CD14-positive monocyte (primary cell): Measurements from ENCODE around the gene ADGRL3. TPM values are rescaled to one million over a fixed set of nuclear protein-coding genes. Genes with fewer than 3 reads are reported as not detected.

Experiments
- DNase-seq, 3 donors: peaks; one replicate each; pipeline ENCODE4 v3.0.0-alpha.2; 2011 to 2022
- H2AFZ ChIP-seq: 2 replicates; pipeline ENCODE4 v1.6.0; 2012; ENCODE audit warnings: mild to moderate bottlenecking, low read depth, low read length, inconsistent platforms; ENCODE audit not compliant: insufficient read depth, poor library complexity, severe bottlenecking
- H3K27ac ChIP-seq, 2 donors: 1 replicate in 1 of 2; 2 replicates in 1 of 2; pipeline ENCODE4 v1.5.1; 2012 to 2013; ENCODE audit warnings: low read length in 2 of 2, control low read depth in 1 of 2, inconsistent platforms in 1 of 2, low read depth in 1 of 2, mild to moderate bottlenecking in 1 of 2
- H3K27me3 ChIP-seq, 2 donors: one replicate each; pipeline versions ENCODE4 v1.6.0 to v1.6.1; 2011 to 2013; ENCODE audit warnings: low read length in 2 of 2; ENCODE audit not compliant: control insufficient read depth in 2 of 2, insufficient read depth in 2 of 2
- H3K36me3 ChIP-seq, 2 donors: replicated peaks in 1 of 2; 1 replicate in 1 of 2; 2 replicates in 1 of 2; pipeline versions ENCODE4 v1.5.1 to v1.6.1; 2012 to 2013; ENCODE audit warnings: low read length in 2 of 2, control low read depth in 1 of 2, inconsistent platforms in 1 of 2, mild to moderate bottlenecking in 1 of 2; ENCODE audit not compliant: insufficient read depth in 2 of 2, control insufficient read depth in 1 of 2
- H3K4me1 ChIP-seq, 2 donors: 1 replicate in 1 of 2; 2 replicates in 1 of 2; pipeline versions ENCODE4 v1.5.1 to v1.6.1; 2012 to 2013; ENCODE audit warnings: low read length in 2 of 2, control low read depth in 1 of 2, inconsistent platforms in 1 of 2, mild to moderate bottlenecking in 1 of 2, moderate library complexity in 1 of 2; ENCODE audit not compliant: insufficient read depth in 2 of 2, control insufficient read depth in 1 of 2
- H3K4me2 ChIP-seq: replicated peaks from 2 replicates; pipeline ENCODE3; 2012; ENCODE audit warnings: low read length, moderate library complexity, mild to moderate bottlenecking; ENCODE audit not compliant: poor library complexity, severe bottlenecking; ENCODE audit errors: extremely low read depth
- H3K4me3 ChIP-seq, 3 experiments: fragments of 200-600 bp in 1 of 3; sonication (generic) in 1 of 3; replicated peaks in 1 of 3; 1 replicate in 2 of 3; 2 replicates in 1 of 3; pipeline ENCODE4 v1.5.1; 2011 to 2013; ENCODE audit warnings: low read length in 3 of 3, mild to moderate bottlenecking in 3 of 3, control low read depth in 2 of 3, low read depth in 2 of 3, inconsistent platforms in 1 of 3, moderate library complexity in 1 of 3
- H3K79me2 ChIP-seq: 2 replicates; pipeline ENCODE4 v1.6.0; 2012; ENCODE audit warnings: mild to moderate bottlenecking, control low read depth, inconsistent platforms, low read length, moderate library complexity; ENCODE audit not compliant: insufficient read depth
- H3K9ac ChIP-seq: 2 replicates; pipeline ENCODE4 v1.6.0; 2017; ENCODE audit warnings: low read length, mild to moderate bottlenecking; ENCODE audit not compliant: insufficient read depth, poor library complexity, severe bottlenecking
- H3K9me3 ChIP-seq, 2 donors: replicated peaks in 1 of 2; 1 replicate in 1 of 2; 2 replicates in 1 of 2; pipeline versions ENCODE4 v1.5.1 to v1.6.1; 2012 to 2013; ENCODE audit warnings: low read length in 2 of 2, control low read depth in 1 of 2; ENCODE audit not compliant: control insufficient read depth in 1 of 2, insufficient read depth in 1 of 2
- H4K20me1 ChIP-seq: 2 replicates; pipeline ENCODE4 v1.6.0; 2012; ENCODE audit warnings: mild to moderate bottlenecking, low read length, control low read depth, moderate library complexity; ENCODE audit not compliant: insufficient read depth
- H3K27ac Mint-ChIP-seq, 7 donors: one replicate each; pipeline ENCODE4 v1.8.0; 2020; ENCODE audit warnings: mild to moderate bottlenecking in 7 of 7, mixed read lengths in 7 of 7, moderate library complexity in 6 of 7, inconsistent platforms in 2 of 7
- H3K27me3 Mint-ChIP-seq, 3 donors: one replicate each; pipeline ENCODE4 v1.8.0; 2021 to 2022; ENCODE audit warnings: low read depth in 3 of 3, mild to moderate bottlenecking in 3 of 3, mixed read lengths in 3 of 3, moderate library complexity in 3 of 3, inconsistent platforms in 1 of 3
- H3K36me3 Mint-ChIP-seq, 2 donors: one replicate each; pipeline ENCODE4 v1.8.0; 2020; ENCODE audit warnings: mixed read lengths in 2 of 2, inconsistent platforms in 1 of 2, mild to moderate bottlenecking in 1 of 2
- H3K4me1 Mint-ChIP-seq: one replicate; pipeline ENCODE4 v1.8.0; 2020; ENCODE audit warnings: mild to moderate bottlenecking, mixed read lengths
- H3K4me3 Mint-ChIP-seq, 2 donors: one replicate each; pipeline ENCODE4 v1.8.0; 2020; ENCODE audit warnings: mild to moderate bottlenecking in 2 of 2, mixed read lengths in 2 of 2, moderate library complexity in 1 of 2
- H3K9me3 Mint-ChIP-seq, 7 donors: one replicate each; pipeline ENCODE4 v1.8.0; 2020 to 2022; ENCODE audit warnings: mixed read lengths in 7 of 7, mild to moderate bottlenecking in 6 of 7, moderate library complexity in 6 of 7, inconsistent platforms in 2 of 7
- CTCF ChIP-seq: fragments of 200-600 bp; IDR thresholded peaks from one replicate; pipeline ENCODE4 v1.8.0; 2022; ENCODE audit warnings: antibody characterized with exemption, mild to moderate bottlenecking
- whole genome bisulfite sequencing: methylation state at CpG from one replicate; pipeline ENCODE4 v1.1.5; 2013; ENCODE audit warnings: missing lambda C conversion rate; ENCODE audit not compliant: insufficient coverage; 5-methylcytosine and 5-hydroxymethylcytosine counted together
- intact Hi-C, 2 donors: fragments of 100-400 bp; cut with micrococcal nuclease; formaldehyde crosslinking; loops; one replicate each; pipeline versions ENCODE4 v1.15.0 to v1.15.1; 2023
- polyA plus RNA-seq, 3 donors: library from polyadenylated mRNA; depleted of rRNA in 1 of 3; unstranded in 2 of 3; stranded (reverse) in 1 of 3; fragments of 300-500 nt in 2 of 3; fragments of >200 nt in 1 of 3; fragmentation: Illumina TruSeq in 2 of 3; gene quantifications; 1 replicate in 2 of 3; 2 replicates in 1 of 3; pipeline ENCODE4 v1.2.3, GENCODE V29; 2012 to 2021

Gene ADGRL3
- polyA plus RNA-seq, 3 donors, result not detected

DNA sequence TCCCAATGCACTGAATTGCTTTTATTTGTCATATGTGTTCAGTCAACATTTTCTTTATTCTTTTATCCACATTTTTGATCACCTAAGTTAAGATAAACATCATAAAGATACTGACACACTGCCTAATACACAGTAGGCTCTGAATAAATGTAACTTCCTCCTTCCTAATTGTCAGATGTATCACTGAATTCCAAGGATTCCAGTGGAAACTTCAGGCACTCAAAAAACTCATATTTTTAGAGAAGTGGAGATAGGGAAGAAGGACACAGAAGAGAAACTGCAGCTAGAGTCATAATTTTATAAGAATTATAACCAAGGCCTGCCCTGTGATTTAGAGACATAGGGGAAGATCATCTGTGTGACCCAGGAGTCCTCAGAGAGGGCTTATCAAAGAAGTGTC, 753.3 kb downstream of the ADGRL3 start:
- Histone ChIP-seq H3K4me3 (no peak overlapping the region), H3K36me3 (no peaks in the 10 kb centered on the region), H3K4me1 (no peaks in the 10 kb centered on the region), H3K9ac (no peak overlapping the region), H3K27me3 (no peaks in the 10 kb centered on the region), H2AFZ (no peak overlapping the region), H3K9me3 (no peaks in the 10 kb centered on the region), H4K20me1 (no peaks in the 10 kb centered on the region), H3K27ac (no peak overlapping the region), H3K79me2 (no peaks in the 10 kb centered on the region), H3K4me2 (no peak overlapping the region)
- Mint-ChIP-seq H3K4me3 (no peak overlapping the region), H3K36me3 (no peaks in the 10 kb centered on the region), H3K9me3 (peaks cover 0 to 10% (median 2%) of the 10 kb centered on the region in 7 donors), H3K4me1 (no peaks in the 10 kb centered on the region), H3K27me3 (peaks cover 0 to 5% (median 0%) of the 10 kb centered on the region in 3 donors), H3K27ac (no peak overlapping the region)
- intact Hi-C loops, result no loop called here
- no peak for TF ChIP-seq CTCF
- DNase-seq, result no peak

DNA sequence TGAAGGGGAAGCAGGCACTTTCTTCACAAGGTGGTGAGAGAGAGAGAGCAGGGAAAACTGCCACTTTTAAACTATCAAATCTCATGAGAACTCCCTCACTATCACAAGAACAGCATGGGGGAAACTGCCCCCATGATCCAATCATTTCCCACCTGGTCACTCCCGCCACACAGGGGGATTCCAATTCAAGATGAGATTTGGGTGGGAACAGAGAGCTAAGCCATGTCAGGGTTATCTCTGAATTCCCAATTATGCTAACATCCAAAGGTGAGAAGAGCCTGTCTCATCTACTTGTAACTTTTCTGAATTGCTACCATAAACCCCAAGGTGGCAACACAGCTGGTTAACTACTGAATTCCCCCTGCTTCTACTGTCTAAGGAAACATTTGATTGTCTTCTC, 758.5 kb downstream of the ADGRL3 start:
- no peaks in the 10 kb centered on the region for H3K79me2 ChIP-seq
- H3K4me3 ChIP-seq, result no peak overlapping the region
- H3K36me3 ChIP-seq, result no peaks in the 10 kb centered on the region
- H3K4me1 Mint-ChIP-seq, result no peaks in the 10 kb centered on the region
- no peaks in the 10 kb centered on the region for H4K20me1 ChIP-seq
- peaks cover 0 to 5% (median 0%) of the 10 kb centered on the region in 3 donors for H3K27me3 Mint-ChIP-seq
- no peaks in the 10 kb centered on the region for H3K4me1 ChIP-seq
- no peak overlapping the region for H3K4me2 ChIP-seq
- H3K36me3 Mint-ChIP-seq, result no peaks in the 10 kb centered on the region
- H3K9me3 ChIP-seq, result no peaks in the 10 kb centered on the region
- TF ChIP-seq CTCF, result no peak
- WGBS, result no CpG with 5 or more reads among the region's 1 CpG
- H3K27ac ChIP-seq, result no peak overlapping the region
- no peak for DNase-seq
- H3K4me3 Mint-ChIP-seq, result no peak overlapping the region
- no peak overlapping the region for H2AFZ ChIP-seq
- H3K27me3 ChIP-seq, result no peaks in the 10 kb centered on the region
- no peak overlapping the region for H3K9ac ChIP-seq
- intact Hi-C loops, result no loop called here
- H3K27ac Mint-ChIP-seq, result no peak overlapping the region
- H3K9me3 Mint-ChIP-seq, result peaks cover 0 to 3% (median 2%) of the 10 kb centered on the region in 7 donors
